ENCODE measurements around the gene GUCY2D. TPM values are rescaled to one million over a fixed set of nuclear protein-coding genes. Genes with fewer than 3 reads are reported as not detected.

Gene GUCY2D
- total and polyA plus RNA-seq, 2 donors from 2014 or later: 0.19 to 0.24 TPM

GRCh38 chr17:8067806-8068205 is 65.4 kb downstream of the GUCY2D start:
- Histone ChIP-seq H3K36me3 (ENCODE audit: control insufficient read depth in 2 of 3, insufficient read depth in 3 of 3, low read length in 3 of 3) (no peaks in the 10 kb centered on the region), H3K27ac (ENCODE audit: low read depth in 2 of 2, low read length in 2 of 2) (no peak overlapping the region), H3K9ac (ENCODE audit: low read length in 3 of 3) (no peak overlapping the region), H3K9me3 (ENCODE audit: control insufficient read depth in 2 of 3, insufficient read depth in 1 of 3, low read length in 3 of 3) (no peaks in the 10 kb centered on the region), H3K4me3 (ENCODE audit: low read length in 3 of 3) (no peak overlapping the region), H3K4me1 (ENCODE audit: control insufficient read depth in 2 of 3, insufficient read depth in 2 of 3, low read depth in 1 of 3, low read length in 3 of 3) (peaks cover 0 to 4% (median 0%) of the 10 kb centered on the region in 3 donors), H3K27me3 (ENCODE audit: control insufficient read depth, insufficient read depth, low read length) (peaks cover 23% of the 10 kb centered on the region)
- intact Hi-C loops (cut with DNase I): no loop called here
- DNase-seq (peak in 1 of 5 donors; percentile 56), FAIRE-seq (no peak)
- TF ChIP-seq CTCF (IDR thresholded peaks at IDR 0.05; ENCODE audit: borderline replicate concordance, extremely low read depth, insufficient read depth): no peak

- DNase-seq (peak in 1 of 5 donors; percentile 69), FAIRE-seq (no peak)
- H3K9ac ChIP-seq (ENCODE audit: low read length in 3 of 3): no peak overlapping the region
- H3K27ac ChIP-seq (ENCODE audit: low read depth in 2 of 2, low read length in 2 of 2): no peak overlapping the region
- H3K4me3 ChIP-seq (ENCODE audit: low read length in 3 of 3): no peak overlapping the region
- intact Hi-C loops (cut with DNase I): no loop called here
- no peaks in the 10 kb centered on the region for H3K9me3 ChIP-seq (ENCODE audit: control insufficient read depth in 2 of 3, insufficient read depth in 1 of 3, low read length in 3 of 3)
- no peaks in the 10 kb centered on the region for H3K36me3 ChIP-seq (ENCODE audit: control insufficient read depth in 2 of 3, insufficient read depth in 3 of 3, low read length in 3 of 3)
- TF ChIP-seq CTCF (IDR thresholded peaks at IDR 0.05; ENCODE audit: borderline replicate concordance, extremely low read depth, insufficient read depth): no peak
- peaks cover 24% of the 10 kb centered on the region for H3K27me3 ChIP-seq (ENCODE audit: control insufficient read depth, insufficient read depth, low read length)
- peaks cover 0 to 15% (median 0%) of the 10 kb centered on the region in 3 donors for H3K4me1 ChIP-seq (ENCODE audit: control insufficient read depth in 2 of 3, insufficient read depth in 2 of 3, low read depth in 1 of 3, low read length in 3 of 3)
Observed at GRCh38 chr17:8068736-8069586, 66.5 kb downstream of the GUCY2D start.

- intact Hi-C loops (cut with DNase I): no loop called here
- H3K27ac ChIP-seq (ENCODE audit: low read depth in 2 of 2, low read length in 2 of 2): no peak overlapping the region
- peaks cover 0 to 15% (median 0%) of the 10 kb centered on the region in 3 donors for H3K4me1 ChIP-seq (ENCODE audit: control insufficient read depth in 2 of 3, insufficient read depth in 2 of 3, low read depth in 1 of 3, low read length in 3 of 3)
- no peaks in the 10 kb centered on the region for H3K9me3 ChIP-seq (ENCODE audit: control insufficient read depth in 2 of 3, insufficient read depth in 1 of 3, low read length in 3 of 3)
- FAIRE-seq (no peak), DNase-seq (no peak)
- H3K36me3 ChIP-seq (ENCODE audit: control insufficient read depth in 2 of 3, insufficient read depth in 3 of 3, low read length in 3 of 3): no peaks in the 10 kb centered on the region
- no peak for TF ChIP-seq CTCF (IDR thresholded peaks at IDR 0.05; ENCODE audit: borderline replicate concordance, extremely low read depth, insufficient read depth)
- peaks cover 27% of the 10 kb centered on the region for H3K27me3 ChIP-seq (ENCODE audit: control insufficient read depth, insufficient read depth, low read length)
- no peak overlapping the region for H3K9ac ChIP-seq (ENCODE audit: low read length in 3 of 3)
- H3K4me3 ChIP-seq (ENCODE audit: low read length in 3 of 3): no peak overlapping the region
Observed at GRCh38 chr17:8069587-8069860, 67.1 kb downstream of the GUCY2D start.

Other genes starting within 250 kb of the GUCY2D start
- gene KDM6B, start 168.4 kb upstream of the GUCY2D start, total RNA-seq: 32.3 TPM
- 3.9 TPM for gene KDM6B, start 168.4 kb upstream of the GUCY2D start, polyA plus RNA-seq (ENCODE audit: insufficient read depth, low read depth, low replicate concordance)
- 17.6 TPM for gene TMEM88, start 147.5 kb upstream of the GUCY2D start, total RNA-seq
- gene TMEM88, start 147.5 kb upstream of the GUCY2D start, polyA plus RNA-seq (ENCODE audit: insufficient read depth, low read depth, low replicate concordance): 59.8 TPM
- gene NAA38, start 145.1 kb upstream of the GUCY2D start, total RNA-seq: 69.6 TPM
- 246 TPM for gene NAA38, start 145.1 kb upstream of the GUCY2D start, polyA plus RNA-seq (ENCODE audit: insufficient read depth, low read depth, low replicate concordance)
- gene CYB5D1, start 144.6 kb upstream of the GUCY2D start, total RNA-seq: 20.4 TPM
- gene CYB5D1, start 144.6 kb upstream of the GUCY2D start, polyA plus RNA-seq (ENCODE audit: insufficient read depth, low read depth, low replicate concordance): 14.3 TPM
- gene CHD3, start 113.8 kb upstream of the GUCY2D start, total RNA-seq: 94.6 TPM
- gene CHD3, start 113.8 kb upstream of the GUCY2D start, polyA plus RNA-seq (ENCODE audit: insufficient read depth, low read depth, low replicate concordance): 41.5 TPM
- 2.5 TPM for gene RNF227, start 86.3 kb upstream of the GUCY2D start, total RNA-seq
- gene RNF227, start 86.3 kb upstream of the GUCY2D start, polyA plus RNA-seq (ENCODE audit: insufficient read depth, low read depth, low replicate concordance): 2.5 TPM
- gene KCNAB3, start 72.8 kb upstream of the GUCY2D start, total RNA-seq: 3.9 TPM
- 0.71 TPM for gene KCNAB3, start 72.8 kb upstream of the GUCY2D start, polyA plus RNA-seq (ENCODE audit: insufficient read depth, low read depth, low replicate concordance)
- gene TRAPPC1, start 70.7 kb upstream of the GUCY2D start, total RNA-seq: 149 TPM
- 291 TPM for gene TRAPPC1, start 70.7 kb upstream of the GUCY2D start, polyA plus RNA-seq (ENCODE audit: insufficient read depth, low read depth, low replicate concordance)
- gene CNTROB, start 70.4 kb upstream of the GUCY2D start, total RNA-seq: 27.5 TPM
- gene CNTROB, start 70.4 kb upstream of the GUCY2D start, polyA plus RNA-seq (ENCODE audit: insufficient read depth, low read depth, low replicate concordance): 11.6 TPM
- gene ALOX15B, start 36.4 kb downstream of the GUCY2D start, total RNA-seq: 8.0 TPM
- 0.15 TPM for gene ALOX15B, start 36.4 kb downstream of the GUCY2D start, polyA plus RNA-seq (ENCODE audit: insufficient read depth, low read depth, low replicate concordance)
- gene ALOX12B, start 85.1 kb downstream of the GUCY2D start, total RNA-seq: not detected
- not detected for gene ALOX12B, start 85.1 kb downstream of the GUCY2D start, polyA plus RNA-seq (ENCODE audit: insufficient read depth, low read depth, low replicate concordance)
- gene ALOXE3, start 115.9 kb downstream of the GUCY2D start, total RNA-seq: not detected
- not detected for gene ALOXE3, start 115.9 kb downstream of the GUCY2D start, polyA plus RNA-seq (ENCODE audit: insufficient read depth, low read depth, low replicate concordance)
- gene HES7, start 121.5 kb downstream of the GUCY2D start, total RNA-seq: 0.25 TPM
- gene HES7, start 121.5 kb downstream of the GUCY2D start, polyA plus RNA-seq (ENCODE audit: insufficient read depth, low read depth, low replicate concordance): not detected
- 161 TPM for gene PER1, start 149.8 kb downstream of the GUCY2D start, total RNA-seq
- gene PER1, start 149.8 kb downstream of the GUCY2D start, polyA plus RNA-seq (ENCODE audit: insufficient read depth, low read depth, low replicate concordance): 25.2 TPM
- 107 TPM for gene VAMP2, start 160.3 kb downstream of the GUCY2D start, total RNA-seq
- 124 TPM for gene VAMP2, start 160.3 kb downstream of the GUCY2D start, polyA plus RNA-seq (ENCODE audit: insufficient read depth, low read depth, low replicate concordance)
- gene TMEM107, start 173.8 kb downstream of the GUCY2D start, total RNA-seq: 23.4 TPM
- gene TMEM107, start 173.8 kb downstream of the GUCY2D start, polyA plus RNA-seq (ENCODE audit: insufficient read depth, low read depth, low replicate concordance): 24.6 TPM
- 8.6 TPM for gene BORCS6, start 187.6 kb downstream of the GUCY2D start, total RNA-seq
- gene BORCS6, start 187.6 kb downstream of the GUCY2D start, polyA plus RNA-seq (ENCODE audit: insufficient read depth, low read depth, low replicate concordance): 15.4 TPM
- gene AURKB, start 208.0 kb downstream of the GUCY2D start, total RNA-seq: 2.8 TPM
- gene AURKB, start 208.0 kb downstream of the GUCY2D start, polyA plus RNA-seq (ENCODE audit: insufficient read depth, low read depth, low replicate concordance): 0.43 TPM
- gene CTC1, start 245.4 kb downstream of the GUCY2D start, total RNA-seq: 57.2 TPM
- 12.2 TPM for gene CTC1, start 245.4 kb downstream of the GUCY2D start, polyA plus RNA-seq (ENCODE audit: insufficient read depth, low read depth, low replicate concordance)
- 49.5 TPM for gene PFAS, start 246.7 kb downstream of the GUCY2D start, total RNA-seq
- gene PFAS, start 246.7 kb downstream of the GUCY2D start, polyA plus RNA-seq (ENCODE audit: insufficient read depth, low read depth, low replicate concordance): 7.6 TPM

All from kidney (tissue), 14 donors.